ENCODE measurements around the gene LRRC8D.

LRRC8D gene

DNA sequence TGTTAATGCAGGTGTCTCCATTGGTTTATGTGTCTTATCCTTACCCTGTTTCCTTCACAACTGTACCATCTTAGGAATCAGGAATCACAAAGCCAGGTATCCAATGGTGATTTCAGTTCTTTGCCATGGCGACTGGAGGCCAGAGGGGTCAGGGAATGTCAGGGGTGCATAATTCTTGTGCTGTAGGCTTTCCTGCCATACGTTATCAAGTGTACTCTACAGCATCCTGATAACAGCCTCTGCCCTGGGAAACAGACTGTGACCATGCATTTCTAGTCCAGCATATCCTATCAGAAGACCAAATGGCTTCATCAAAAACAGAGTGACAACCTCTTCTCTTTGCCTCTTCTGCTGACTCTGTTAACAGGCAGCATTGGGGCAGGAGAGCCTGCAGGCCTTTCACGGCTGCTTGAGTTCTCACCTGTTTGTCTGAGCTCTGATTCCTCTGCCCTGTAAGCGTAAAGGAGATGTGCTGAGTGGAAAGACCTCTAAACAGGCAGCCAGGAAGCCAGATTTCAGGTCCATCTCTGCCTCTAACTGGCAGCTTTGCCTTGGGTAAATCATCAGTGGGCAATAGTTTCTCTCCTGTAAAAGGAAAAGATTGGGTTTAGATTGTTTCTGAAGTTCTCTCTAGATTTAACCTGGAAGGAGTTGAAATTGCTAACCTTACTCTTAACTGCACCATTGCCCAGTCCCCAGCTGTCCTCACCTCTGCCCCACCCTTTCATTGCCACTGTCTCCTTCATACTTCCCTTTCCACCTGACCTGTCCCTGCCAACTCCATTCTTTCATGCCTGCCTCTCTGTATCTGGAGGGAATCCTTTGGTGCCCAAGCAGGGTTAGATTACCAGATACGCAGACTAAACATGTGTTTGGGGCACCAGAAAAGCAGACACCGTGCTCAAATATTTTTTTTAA, 80.2 kb downstream of the LRRC8D start:
- Histone ChIP-seq H3K27ac (replicated peaks; ENCODE audit: low read length) (no peak overlapping the region), H3K27me3 (ENCODE audit: control insufficient read depth in 3 of 3, insufficient read depth in 3 of 3, low read depth in 1 of 3, low read length in 3 of 3) (no peaks in the 10 kb centered on the region), H3K23ac (ENCODE audit: low read depth, low read length, poor library complexity) (no peak overlapping the region), H4K91ac (ENCODE audit: low read depth, low read length, poor library complexity) (no peak overlapping the region), H3K36me3 (replicated peaks in 1 of 2; ENCODE audit: control insufficient read depth in 2 of 2, insufficient read depth in 2 of 2, low read length in 2 of 2) (peaks cover 0 to 37% of the 10 kb centered on the region in 2 donors), H3K9ac (ENCODE audit: low read depth, low read length, poor library complexity) (no peak overlapping the region), H4K8ac (ENCODE audit: low read depth, low read length) (no peak overlapping the region), H2AK5ac (ENCODE audit: low read depth, low read length) (no peak overlapping the region), H2BK12ac (ENCODE audit: low read length) (no peak overlapping the region), H3K79me1 (ENCODE audit: low read depth, low read length) (no peaks in the 10 kb centered on the region), H2AFZ (ENCODE audit: low read length) (no peak overlapping the region), H3K4ac (ENCODE audit: low read length) (no peak overlapping the region), H3K4me1 (ENCODE audit: control insufficient read depth in 2 of 2, insufficient read depth in 1 of 2, low read depth in 1 of 2, low read length in 2 of 2) (peaks cover 11 to 17% of the 10 kb centered on the region in 2 donors), H2BK15ac (ENCODE audit: low read length) (no peak overlapping the region), H3K9me3 (replicated peaks in 1 of 2; ENCODE audit: control insufficient read depth in 2 of 2, insufficient read depth in 1 of 2, low read depth in 1 of 2, low read length in 2 of 2) (no peaks in the 10 kb centered on the region), H3K14ac (ENCODE audit: low read length) (no peak overlapping the region), H2BK5ac (ENCODE audit: low read length) (no peak overlapping the region), H3K4me3 (ENCODE audit: low read length in 2 of 2) (no peak overlapping the region), H3K18ac (ENCODE audit: low read length) (no peak overlapping the region), H3K4me2 (ENCODE audit: insufficient read depth, low read length, poor library complexity, severe bottlenecking) (no peak overlapping the region), H2BK120ac (ENCODE audit: low read depth, low read length) (no peak overlapping the region)
- DNase-seq (ENCODE audit: low spot score): no peak
- WGBS, 2 donors (ENCODE audit: extremely low coverage in 2 of 2, insufficient read length in 2 of 2, insufficient replicate concordance in 1 of 2): no CpG with 5 or more reads among the region's 6 CpGs

DNA sequence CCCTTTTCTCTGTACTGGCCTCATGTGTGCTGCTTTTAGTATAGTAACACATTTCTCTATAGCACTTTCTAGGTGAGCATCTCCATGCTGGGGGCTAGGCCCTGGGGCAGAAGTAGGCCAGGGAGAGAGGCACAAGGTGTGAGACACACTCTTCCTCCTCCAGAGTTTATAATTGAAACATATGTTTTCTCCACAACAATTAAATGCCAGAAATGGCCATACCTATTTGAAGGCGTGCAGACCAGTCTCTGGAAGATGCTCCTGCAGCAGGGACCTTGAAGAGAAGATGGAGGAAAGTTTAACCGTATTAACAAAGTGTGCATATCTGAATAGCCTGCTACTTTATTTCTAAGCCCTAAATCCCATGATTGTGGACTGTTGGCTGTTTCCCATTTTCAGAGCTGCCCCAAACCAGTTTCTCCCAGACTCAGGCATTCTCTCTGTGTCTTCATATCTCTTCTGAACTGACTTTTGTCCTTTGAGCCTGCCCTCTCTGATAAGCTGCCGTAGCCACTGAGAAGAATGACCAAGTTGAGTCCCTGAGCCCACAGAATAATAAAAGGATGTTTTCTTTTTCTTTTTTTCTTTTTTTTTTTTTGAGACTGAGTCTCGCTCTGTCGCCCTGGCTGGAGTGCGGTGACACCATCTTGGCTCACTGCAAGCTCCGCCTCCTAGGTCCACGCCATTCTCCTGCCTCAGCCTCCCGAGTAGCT, 81.3 kb downstream of the LRRC8D start:
- Histone ChIP-seq H3K9ac (ENCODE audit: low read depth, low read length, poor library complexity) (no peak overlapping the region), H3K36me3 (replicated peaks in 1 of 2; ENCODE audit: control insufficient read depth in 2 of 2, insufficient read depth in 2 of 2, low read length in 2 of 2) (peaks cover 0 to 27% of the 10 kb centered on the region in 2 donors), H3K14ac (ENCODE audit: low read length) (no peak overlapping the region), H2BK5ac (ENCODE audit: low read length) (no peak overlapping the region), H4K8ac (ENCODE audit: low read depth, low read length) (no peak overlapping the region), H2BK12ac (ENCODE audit: low read length) (no peak overlapping the region), H3K4ac (ENCODE audit: low read length) (no peak overlapping the region), H2AFZ (ENCODE audit: low read length) (no peak overlapping the region), H3K27ac (replicated peaks; ENCODE audit: low read length) (no peak overlapping the region), H2BK15ac (ENCODE audit: low read length) (no peak overlapping the region), H2AK5ac (ENCODE audit: low read depth, low read length) (no peak overlapping the region), H3K79me1 (ENCODE audit: low read depth, low read length) (no peaks in the 10 kb centered on the region), H3K18ac (ENCODE audit: low read length) (no peak overlapping the region), H3K27me3 (ENCODE audit: control insufficient read depth in 3 of 3, insufficient read depth in 3 of 3, low read depth in 1 of 3, low read length in 3 of 3) (no peaks in the 10 kb centered on the region), H3K9me3 (replicated peaks in 1 of 2; ENCODE audit: control insufficient read depth in 2 of 2, insufficient read depth in 1 of 2, low read depth in 1 of 2, low read length in 2 of 2) (no peaks in the 10 kb centered on the region), H3K23ac (ENCODE audit: low read depth, low read length, poor library complexity) (no peak overlapping the region), H3K4me2 (ENCODE audit: insufficient read depth, low read length, poor library complexity, severe bottlenecking) (no peak overlapping the region), H3K4me3 (ENCODE audit: low read length in 2 of 2) (no peak overlapping the region), H2BK120ac (ENCODE audit: low read depth, low read length) (no peak overlapping the region), H3K4me1 (ENCODE audit: control insufficient read depth in 2 of 2, insufficient read depth in 1 of 2, low read depth in 1 of 2, low read length in 2 of 2) (peaks cover 16 to 26% of the 10 kb centered on the region in 2 donors), H4K91ac (ENCODE audit: low read depth, low read length, poor library complexity) (no peak overlapping the region)
- no CpG with 5 or more reads among the region's 9 CpGs for WGBS, 2 donors (ENCODE audit: extremely low coverage in 2 of 2, insufficient read length in 2 of 2, insufficient replicate concordance in 1 of 2)
- DNase-seq (ENCODE audit: low spot score): no peak

DNA sequence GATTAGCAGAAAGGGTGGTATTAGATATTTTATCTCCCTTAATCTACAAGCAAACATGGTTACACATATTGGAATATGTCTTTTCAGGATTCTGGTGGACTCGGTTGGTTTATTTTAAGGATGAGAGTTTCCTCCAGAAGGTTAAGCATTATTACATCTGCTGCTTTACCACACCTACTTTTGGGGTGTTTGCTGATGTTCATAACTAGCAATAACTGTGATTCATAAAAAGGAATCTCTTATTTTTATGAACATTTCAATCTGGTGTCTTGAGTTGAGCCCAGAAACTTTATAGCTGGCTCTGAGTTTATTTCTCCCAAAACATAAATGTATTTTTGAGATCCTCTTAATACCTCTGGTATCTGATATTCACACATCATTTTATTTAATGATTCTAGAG, 82.7 kb downstream of the LRRC8D start:
- no peak overlapping the region for H3K4me2 ChIP-seq (ENCODE audit: insufficient read depth, low read length, poor library complexity, severe bottlenecking)
- H3K18ac ChIP-seq (ENCODE audit: low read length): no peak overlapping the region
- H3K27ac ChIP-seq (replicated peaks; ENCODE audit: low read length): no peak overlapping the region
- H3K14ac ChIP-seq (ENCODE audit: low read length): no peak overlapping the region
- no peak overlapping the region for H4K8ac ChIP-seq (ENCODE audit: low read depth, low read length)
- H3K4me3 ChIP-seq (ENCODE audit: low read length in 2 of 2): no peak overlapping the region
- no CpG with 5 or more reads among the region's 1 CpG for WGBS, 2 donors (ENCODE audit: extremely low coverage in 2 of 2, insufficient read length in 2 of 2, insufficient replicate concordance in 1 of 2)
- H3K4ac ChIP-seq (ENCODE audit: low read length): no peak overlapping the region
- no peak overlapping the region for H2BK120ac ChIP-seq (ENCODE audit: low read depth, low read length)
- H4K91ac ChIP-seq (ENCODE audit: low read depth, low read length, poor library complexity): no peak overlapping the region
- H2AK5ac ChIP-seq (ENCODE audit: low read depth, low read length): no peak overlapping the region
- H2BK15ac ChIP-seq (ENCODE audit: low read length): no peak overlapping the region
- DNase-seq (ENCODE audit: low spot score): no peak
- H3K9ac ChIP-seq (ENCODE audit: low read depth, low read length, poor library complexity): no peak overlapping the region
- H3K9me3 ChIP-seq (replicated peaks in 1 of 2; ENCODE audit: control insufficient read depth in 2 of 2, insufficient read depth in 1 of 2, low read depth in 1 of 2, low read length in 2 of 2): no peaks in the 10 kb centered on the region
- H3K36me3 ChIP-seq (replicated peaks in 1 of 2; ENCODE audit: control insufficient read depth in 2 of 2, insufficient read depth in 2 of 2, low read length in 2 of 2): peaks cover 0 to 24% of the 10 kb centered on the region in 2 donors
- H3K4me1 ChIP-seq (ENCODE audit: control insufficient read depth in 2 of 2, insufficient read depth in 1 of 2, low read depth in 1 of 2, low read length in 2 of 2): peaks cover 16 to 31% of the 10 kb centered on the region in 2 donors
- H2BK12ac ChIP-seq (ENCODE audit: low read length): no peak overlapping the region
- H3K79me1 ChIP-seq (ENCODE audit: low read depth, low read length): no peaks in the 10 kb centered on the region
- H3K23ac ChIP-seq (ENCODE audit: low read depth, low read length, poor library complexity): no peak overlapping the region
- H3K27me3 ChIP-seq (ENCODE audit: control insufficient read depth in 3 of 3, insufficient read depth in 3 of 3, low read depth in 1 of 3, low read length in 3 of 3): no peaks in the 10 kb centered on the region
- no peak overlapping the region for H2AFZ ChIP-seq (ENCODE audit: low read length)
- H2BK5ac ChIP-seq (ENCODE audit: low read length): no peak overlapping the region
